H1 (cell line): Measurements from ENCODE around the gene HEBP1. TPM values are rescaled to one million over a fixed set of nuclear protein-coding genes. Genes with fewer than 3 reads are reported as not detected.

Source experiments
- CTCF ChIA-PET: fragments of 300-600 bp; sonication (Branson Sonifier 250); formaldehyde crosslinking; loops from one replicate; lab custom pipeline; 2021; ENCODE audit not compliant: partially characterized antibody; lab: Charles Lee
- POLR2A ChIA-PET: fragments of 300-600 bp; sonication (Branson Sonifier 250); formaldehyde crosslinking; loops from one replicate; lab custom pipeline; 2021; ENCODE audit warnings: inconsistent platforms; ENCODE audit not compliant: partially characterized antibody; lab: Charles Lee
- DNase-seq, 2 experiments: peaks; one replicate each; pipeline versions ENCODE4 v3.0.0 to v3.0.0-alpha.2; 2010 to 2022; ENCODE audit warnings: low spot score in 2 of 2, low read depth in 1 of 2, mixed read lengths in 1 of 2
- FAIRE-seq: peaks from 2 replicates; lab custom pipeline; 2011; peaks lifted over from hg19 to GRCh38; lab: Jason Lieb, UNC
- H2AFZ ChIP-seq: 2 replicates; pipeline ENCODE4 v1.8.1; 2012; ENCODE audit warnings: low read length, inconsistent platforms
- H2AK5ac ChIP-seq: 2 replicates; pipeline ENCODE4 v1.6.1; 2013; ENCODE audit warnings: low read depth, low read length
- H2BK120ac ChIP-seq: replicated peaks from 2 replicates; pipeline ENCODE3; 2013; ENCODE audit warnings: low read depth, low read length, inconsistent platforms
- H2BK12ac ChIP-seq: 2 replicates; pipeline ENCODE4 v1.6.1; 2013; ENCODE audit warnings: low read depth, low read length
- H2BK15ac ChIP-seq: 2 replicates; pipeline ENCODE4 v1.6.1; 2013; ENCODE audit warnings: low read length
- H2BK20ac ChIP-seq: 2 replicates; pipeline ENCODE4 v1.6.1; 2013; ENCODE audit warnings: low read length
- H2BK5ac ChIP-seq: 2 replicates; pipeline ENCODE4 v1.6.1; 2013; ENCODE audit warnings: low read depth, low read length
- H3K14ac ChIP-seq: 2 replicates; pipeline ENCODE4 v1.6.1; 2013; ENCODE audit warnings: inconsistent platforms; ENCODE audit not compliant: insufficient read length
- H3K18ac ChIP-seq: 2 replicates; pipeline ENCODE4 v1.6.1; 2013; ENCODE audit warnings: low read length; ENCODE audit errors: extremely low read depth
- H3K23ac ChIP-seq: 2 replicates; pipeline ENCODE4 v1.6.1; 2013; ENCODE audit warnings: inconsistent platforms; ENCODE audit not compliant: insufficient read length
- H3K23me2 ChIP-seq: 2 replicates; pipeline ENCODE4 v1.6.1; 2013; ENCODE audit warnings: low read depth, low read length
- H3K27ac ChIP-seq: 2 replicates; pipeline ENCODE4 v1.6.1; 2011; ENCODE audit warnings: low read depth, low read length, inconsistent platforms
- H3K27me3 ChIP-seq, 4 experiments: replicated peaks in 1 of 4; 1 replicate in 1 of 4; 2 replicates in 3 of 4; pipeline versions ENCODE4 v1.6.1 to v1.8.1; 2011 to 2013; ENCODE audit warnings: low read length in 3 of 4, mild to moderate bottlenecking in 3 of 4, inconsistent platforms in 2 of 4, mixed read lengths in 2 of 4, moderate library complexity in 1 of 4; ENCODE audit not compliant: control insufficient read depth in 3 of 4, insufficient read depth in 3 of 4; ENCODE audit errors: extremely low read depth in 1 of 4
- H3K36me3 ChIP-seq, 4 experiments: 2 replicates each; pipeline versions ENCODE4 v1.6.1 to v1.8.1; 2011 to 2013; ENCODE audit warnings: mild to moderate bottlenecking in 4 of 4, low read length in 3 of 4, moderate library complexity in 2 of 4, control low read depth in 1 of 4, inconsistent platforms in 1 of 4; ENCODE audit not compliant: insufficient read depth in 4 of 4, control insufficient read depth in 2 of 4
- H3K4ac ChIP-seq: replicated peaks from 2 replicates; pipeline ENCODE3; 2013; ENCODE audit warnings: low read length, low read depth, mixed read lengths, inconsistent platforms; ENCODE audit not compliant: insufficient read length
- H3K4me1 ChIP-seq, 4 experiments: replicated peaks in 1 of 4; 1 replicate in 1 of 4; 2 replicates in 3 of 4; pipeline versions ENCODE4 v1.6.1 to v1.8.1; 2011 to 2013; ENCODE audit warnings: low read length in 3 of 4, inconsistent platforms in 2 of 4, mixed read lengths in 1 of 4; ENCODE audit not compliant: insufficient read depth in 4 of 4, control insufficient read depth in 3 of 4
- H3K4me2 ChIP-seq, 2 experiments: 2 replicates each; pipeline versions ENCODE4 v1.6.1 to v1.8.1; 2011 to 2013; ENCODE audit warnings: low read depth in 2 of 2, low read length in 2 of 2, control low read depth in 1 of 2, inconsistent platforms in 1 of 2, mild to moderate bottlenecking in 1 of 2; ENCODE audit not compliant: insufficient read depth in 1 of 2
- H3K4me3 ChIP-seq, 4 experiments: fragments of 200-600, 300-600 bp in 1 of 4; sonication (generic), shearing (Covaris generic), sonication (Bioruptor Twin) in 1 of 4; 2 replicates each; pipeline versions ENCODE4 v1.5.1 to v1.8.1; 2011 to 2016; ENCODE audit warnings: low read length in 4 of 4, low read depth in 3 of 4, control low read depth in 2 of 4, inconsistent platforms in 2 of 4, mild to moderate bottlenecking in 2 of 4, mixed read lengths in 1 of 4, moderate library complexity in 1 of 4; ENCODE audit not compliant: insufficient read depth in 2 of 4; ENCODE audit errors: extremely low read depth in 1 of 4
- H3K56ac ChIP-seq: replicated peaks from 2 replicates; pipeline ENCODE3; 2013; ENCODE audit warnings: low read depth, mild to moderate bottlenecking, mixed read lengths, low read length, inconsistent platforms; ENCODE audit not compliant: insufficient read length
- H3K79me1 ChIP-seq: 2 replicates; pipeline ENCODE4 v1.6.1; 2013; ENCODE audit warnings: low read depth, low read length, control low read depth
- H3K79me2 ChIP-seq, 2 experiments: 2 replicates each; pipeline versions ENCODE4 v1.6.1 to v1.8.1; 2012 to 2013; ENCODE audit warnings: low read length in 2 of 2, mild to moderate bottlenecking in 2 of 2, inconsistent platforms in 1 of 2; ENCODE audit not compliant: insufficient read depth in 2 of 2, control insufficient read depth in 1 of 2
- H3K9ac ChIP-seq, 4 experiments: replicated peaks in 1 of 4; 1 replicate in 1 of 4; 2 replicates in 3 of 4; pipeline versions ENCODE4 v1.6.1 to v1.8.1; 2011 to 2013; ENCODE audit warnings: low read depth in 3 of 4, low read length in 3 of 4, control low read depth in 2 of 4, mild to moderate bottlenecking in 2 of 4, moderate library complexity in 2 of 4, inconsistent platforms in 1 of 4; ENCODE audit errors: extremely low read depth in 1 of 4
- H3K9me3 ChIP-seq, 2 experiments: 2 replicates each; pipeline versions ENCODE4 v1.6.1 to v1.8.1; 2012 to 2013; ENCODE audit warnings: mild to moderate bottlenecking in 2 of 2, moderate library complexity in 2 of 2, control low read depth in 1 of 2, inconsistent platforms in 1 of 2, low read depth in 1 of 2, low read length in 1 of 2, mixed read lengths in 1 of 2; ENCODE audit not compliant: insufficient read depth in 2 of 2
- H4K20me1 ChIP-seq, 2 experiments: replicated peaks in 1 of 2; 2 replicates each; pipeline versions ENCODE3 to v1.8.1; 2011 to 2013; ENCODE audit warnings: inconsistent platforms in 2 of 2, low read length in 2 of 2, mild to moderate bottlenecking in 1 of 2; ENCODE audit not compliant: insufficient read depth in 2 of 2, control insufficient read depth in 1 of 2
- H4K5ac ChIP-seq: 2 replicates; pipeline ENCODE4 v1.6.1; 2013; ENCODE audit warnings: low read length, low read depth, mixed read lengths, inconsistent platforms; ENCODE audit not compliant: insufficient read length
- H4K8ac ChIP-seq: 2 replicates; pipeline ENCODE4 v1.8.0; 2013; ENCODE audit warnings: mild to moderate bottlenecking, moderate library complexity, low read length, inconsistent platforms; ENCODE audit not compliant: insufficient read depth; ENCODE audit errors: extremely low read depth
- H4K91ac ChIP-seq: replicated peaks from 2 replicates; pipeline ENCODE3; 2013; ENCODE audit warnings: low read length, mixed read lengths, inconsistent platforms; ENCODE audit not compliant: insufficient read length
- SRF ChIP-seq: IDR thresholded peaks from 2 replicates; pipeline ENCODE4 v1.6.1; 2011; ENCODE audit warnings: mild to moderate bottlenecking, low read depth, low read length, moderate library complexity
- WGBS, 2 experiments: shearing (Covaris generic) in 1 of 2; methylation state at CpG; one replicate each; pipeline versions ENCODE4 v1.1.6 to v1.1.7; 2013 to 2015; ENCODE audit warnings: low lambda C conversion rate in 2 of 2, mixed read lengths in 2 of 2, inconsistent platforms in 1 of 2, low coverage in 1 of 2, missing lambda C conversion rate in 1 of 2; ENCODE audit not compliant: insufficient replicate concordance in 2 of 2, insufficient coverage in 1 of 2, insufficient read length in 1 of 2; ENCODE audit errors: extremely low coverage in 1 of 2, missing lambda C conversion rate in 1 of 2; 5-methylcytosine and 5-hydroxymethylcytosine counted together
- polyA plus RNA-seq, 7 experiments: library from polyadenylated mRNA; depleted of rRNA in 3 of 7; stranded (reverse) in 5 of 7; unstranded in 2 of 7; fragments of >200 nt in 5 of 7; fragments of 200-250 nt in 2 of 7; gene quantifications; 1 replicate in 5 of 7; 2 replicates in 1 of 7; 4 replicates in 1 of 7; pipeline versions ENCODE4 v1.2.1 to v1.2.3, GENCODE V29; 2011 to 2013; ENCODE audit warnings: missing spikeins in 2 of 7, mixed read lengths in 2 of 7
- total RNA-seq: library from RNA; stranded (reverse); fragmentation: NEBNext Ultra II Directional; extraction: Animal tissue kit (Norgen Biotek cat#: 25700); gene quantifications from 2 replicates; pipeline ENCODE4 v1.2.1, GENCODE V29; 2021
- TF ChIP-seq, protein P1 (sequence below): IDR thresholded peaks from 2 replicates; pipeline ENCODE4 v1.6.1; 2012; ENCODE audit warnings: inconsistent platforms

Gene HEBP1
- total and polyA plus RNA-seq, 2 of the 8 experiments (the other 6 are each of a cell fraction or from before 2014, with no cell fraction given), result 30.8 to 56.1 TPM

GRCh38 chr12:13001775-13002040 is 1.6 kb upstream of the HEBP1 start:
- H2BK20ac ChIP-seq, result no peak overlapping the region
- no peaks in the 10 kb centered on the region; the same call in 1 of the 2 replicates for H3K79me1 ChIP-seq
- ChIA-PET CTCF (interaction anchor here (0.9 kb wide), 1 partner anchor 203 kb away, joined by 3 read pairs; no protein-coding TSS in a partner anchor), POLR2A (interaction anchor here (1.1 to 1.4 kb wide), 3 partner anchors 12 to 101 kb away, joined by 3 to 5 read pairs (median 4); no protein-coding TSS in a partner anchor)
- no peak for FAIRE-seq
- H3K4me3 ChIP-seq, result peak overlapping the region; percentile 41 to 87 (median 82)
- no peak for DNase-seq
- H3K9me3 ChIP-seq, result no peaks in the 10 kb centered on the region
- H3K4me2 ChIP-seq, result peak overlapping the region; percentile 86 to 87
- H3K4ac ChIP-seq, result no peak overlapping the region
- no peak overlapping the region for H3K14ac ChIP-seq
- peaks cover 12 to 26% (median 17%) of the 10 kb centered on the region in 4 experiments for H3K4me1 ChIP-seq
- no peak overlapping the region for H2AFZ ChIP-seq
- 0 out of 2 replicates have a peak overlapping the region, but pooled peaks have one; percentile 18 for H3K27ac ChIP-seq
- peak overlapping the region; percentile 92 for H2BK12ac ChIP-seq
- 58% methylated on average over 16 of the region's 16 CpGs; no CpG with 5 or more reads in 1 of the 2 experiments for WGBS, 2 experiments
- peaks cover 0 to 3% of the 10 kb centered on the region in 2 experiments for H4K20me1 ChIP-seq
- H4K8ac ChIP-seq, result 0 out of 2 replicates have a peak overlapping the region, but pooled peaks have one; percentile 45
- peaks cover 12% of the 10 kb centered on the region for H3K23me2 ChIP-seq
- TF ChIP-seq, protein P1, sequence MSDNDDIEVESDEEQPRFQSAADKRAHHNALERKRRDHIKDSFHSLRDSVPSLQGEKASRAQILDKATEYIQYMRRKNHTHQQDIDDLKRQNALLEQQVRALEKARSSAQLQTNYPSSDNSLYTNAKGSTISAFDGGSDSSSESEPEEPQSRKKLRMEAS, result peak; percentile 12; the same call in 1 of the 2 replicates
- no peak for TF ChIP-seq SRF
- TF ChIP-seq, all 59 proteins: peak for 1
- H4K91ac ChIP-seq, result peak overlapping the region; percentile 11
- H3K79me2 ChIP-seq, result peaks cover 0 to 38% of the 10 kb centered on the region in 2 experiments; a peak in 2 of 4 replicates
- H2AK5ac ChIP-seq, result peak overlapping the region; percentile 54; the same call in 1 of the 2 replicates
- no peak overlapping the region for H4K5ac ChIP-seq
- H3K23ac ChIP-seq, result no peak overlapping the region
- H2BK5ac ChIP-seq, result no peak overlapping the region
- peak overlapping the region in 2 of 4 experiments; percentile 16 to 21; a peak in 3 of 7 replicates for H3K9ac ChIP-seq
- 0 out of 8 replicates have a peak, but pooled peaks cover 0 to 2% (median 0%) of the 10 kb centered on the region in 4 experiments for H3K36me3 ChIP-seq
- peak overlapping the region; percentile 3; the same call in 1 of the 2 replicates for H2BK15ac ChIP-seq
- peaks cover 0 to 15% (median 6%) of the 10 kb centered on the region in 4 experiments; a peak in 4 of 7 replicates for H3K27me3 ChIP-seq
- no peak overlapping the region for H3K56ac ChIP-seq
- H2BK120ac ChIP-seq, result peak overlapping the region; percentile 1
- H3K18ac ChIP-seq, result 0 out of 2 replicates have a peak overlapping the region, but pooled peaks have one; percentile 54
